ENCODE data around the gene KIAA0513.
"Not testable (repeated sequence)": the region's sequence is repeated elsewhere in the genome, so short reads cannot be mapped to it uniquely, and the experiment has no call there.

KIAA0513 gene

GRCh38 chr16:85029408-85029784, 1.8 kb downstream of the KIAA0513 start:
- Histone ChIP-seq H3K9ac (ENCODE audit: low read length) (no peak overlapping the region), H3K9me2 (replicated peaks; ENCODE audit: insufficient read depth, low read length) (no peaks in the 10 kb centered on the region), H3K9me3 (ENCODE audit: insufficient read depth, low read length) (no peaks in the 10 kb centered on the region), H3K36me3 (ENCODE audit: low read length) (no peaks in the 10 kb centered on the region), H3F3A (ENCODE audit: insufficient read depth) (no peaks in the 10 kb centered on the region), H3K4me2 (ENCODE audit: low read depth, low read length, poor library complexity, severe bottlenecking) (no peak overlapping the region), H3K27ac (ENCODE audit: low read depth, low read length) (no peak overlapping the region), H3K4me3 (ENCODE audit: insufficient read depth, low read length, poor library complexity, severe bottlenecking) (no peak overlapping the region), H4K20me1 (ENCODE audit: low read depth, low read length) (no peaks in the 10 kb centered on the region), H3K27me3 (ENCODE audit: low read length) (no peaks in the 10 kb centered on the region), H2AFZ (ENCODE audit: low read depth, low read length, severe bottlenecking) (no peak overlapping the region), H3K79me2 (ENCODE audit: insufficient read depth, low read length) (no peaks in the 10 kb centered on the region)
- TF ChIP-seq EZH2phosphoT487 (conservative IDR thresholded peaks at IDR 0.05; ENCODE audit: low read length): no peak
- TF ChIP-seq CTCF (IDR thresholded peaks at IDR 0.05; ENCODE audit: insufficient read depth, low read length, poor library complexity, severe bottlenecking): no peak

- H4K20me1 ChIP-seq (ENCODE audit: low read depth, low read length): no peaks in the 10 kb centered on the region
- TF ChIP-seq CTCF (IDR thresholded peaks at IDR 0.05; ENCODE audit: insufficient read depth, low read length, poor library complexity, severe bottlenecking): no peak
- no peak overlapping the region for H3K4me3 ChIP-seq (ENCODE audit: insufficient read depth, low read length, poor library complexity, severe bottlenecking)
- no peaks in the 10 kb centered on the region for H3K9me2 ChIP-seq (replicated peaks; ENCODE audit: insufficient read depth, low read length)
- H3K79me2 ChIP-seq (ENCODE audit: insufficient read depth, low read length): no peaks in the 10 kb centered on the region
- no peak overlapping the region for H2AFZ ChIP-seq (ENCODE audit: low read depth, low read length, severe bottlenecking)
- H3K9me3 ChIP-seq (ENCODE audit: insufficient read depth, low read length): no peaks in the 10 kb centered on the region
- H3K9ac ChIP-seq (ENCODE audit: low read length): no peak overlapping the region
- no peaks in the 10 kb centered on the region for H3K36me3 ChIP-seq (ENCODE audit: low read length)
- no peak overlapping the region for H3K27ac ChIP-seq (ENCODE audit: low read depth, low read length)
- no peaks in the 10 kb centered on the region for H3F3A ChIP-seq (ENCODE audit: insufficient read depth)
- H3K4me2 ChIP-seq (ENCODE audit: low read depth, low read length, poor library complexity, severe bottlenecking): no peak overlapping the region
- no peaks in the 10 kb centered on the region for H3K27me3 ChIP-seq (ENCODE audit: low read length)
These were observed 2.4 kb downstream of the KIAA0513 start for GRCh38 chr16:85029981-85030401.

GRCh38 chr16:85031451-85031850, 3.9 kb downstream of the KIAA0513 start:
- Histone ChIP-seq H3K4me2 (ENCODE audit: low read depth, low read length, poor library complexity, severe bottlenecking) (no peak overlapping the region), H3K9me2 (replicated peaks; ENCODE audit: insufficient read depth, low read length) (no peaks in the 10 kb centered on the region), H3K4me3 (ENCODE audit: insufficient read depth, low read length, poor library complexity, severe bottlenecking) (no peak overlapping the region), H3K9me3 (ENCODE audit: insufficient read depth, low read length) (no peaks in the 10 kb centered on the region), H3K36me3 (ENCODE audit: low read length) (no peaks in the 10 kb centered on the region), H3K9ac (ENCODE audit: low read length) (no peak overlapping the region), H3K79me2 (ENCODE audit: insufficient read depth, low read length) (no peaks in the 10 kb centered on the region), H3K27me3 (ENCODE audit: low read length) (no peaks in the 10 kb centered on the region), H3F3A (ENCODE audit: insufficient read depth) (no peaks in the 10 kb centered on the region), H3K27ac (ENCODE audit: low read depth, low read length) (no peak overlapping the region), H4K20me1 (ENCODE audit: low read depth, low read length) (no peaks in the 10 kb centered on the region), H2AFZ (ENCODE audit: low read depth, low read length, severe bottlenecking) (no peak overlapping the region)
- no peak for TF ChIP-seq EZH2phosphoT487 (conservative IDR thresholded peaks at IDR 0.05; ENCODE audit: low read length)

GRCh38 chr16:85032187-85032586, 4.6 kb downstream of the KIAA0513 start:
- H3K79me2 ChIP-seq (ENCODE audit: insufficient read depth, low read length); H3K9ac ChIP-seq (ENCODE audit: low read length); H3K9me2 ChIP-seq (replicated peaks; ENCODE audit: insufficient read depth, low read length); H3K9me3 ChIP-seq (ENCODE audit: insufficient read depth, low read length); H2AFZ ChIP-seq (ENCODE audit: low read depth, low read length, severe bottlenecking); H3K27me3 ChIP-seq (ENCODE audit: low read length); H3K4me2 ChIP-seq (ENCODE audit: low read depth, low read length, poor library complexity, severe bottlenecking); H3F3A ChIP-seq (ENCODE audit: insufficient read depth); H3K4me3 ChIP-seq (ENCODE audit: insufficient read depth, low read length, poor library complexity, severe bottlenecking); H3K27ac ChIP-seq (ENCODE audit: low read depth, low read length); H3K36me3 ChIP-seq (ENCODE audit: low read length); H4K20me1 ChIP-seq (ENCODE audit: low read depth, low read length): not testable (repeated sequence)
